Thyroid gland (tissue), 4 donors: ENCODE results near the gene ENTPD7.

Experiments
- CTCF ChIP-seq, 6 experiments: fragments of 200-600 bp in 3 of 6; fragments of 450-650 bp in 3 of 6; sonication (generic) in 3 of 6; IDR thresholded peaks; one replicate each; pipeline ENCODE4 v1.5.1; 2016 to 2019; ENCODE audit warnings: antibody characterized with exemption in 6 of 6, mild to moderate bottlenecking in 2 of 6, inconsistent platforms in 1 of 6, moderate library complexity in 1 of 6
- POLR2A ChIP-seq, 2 donors: fragments of 450-650 bp; IDR thresholded peaks; one replicate each; pipeline ENCODE4 v1.6.1; 2017; ENCODE audit warnings: antibody characterized with exemption in 2 of 2, mild to moderate bottlenecking in 2 of 2, moderate library complexity in 1 of 2

- no peak for TF ChIP-seq POLR2A (IDR thresholded peaks at IDR 0.05)
- no peak for TF ChIP-seq CTCF (IDR thresholded peaks at IDR 0.05)
Observed at GRCh38 chr10:99693933-99694583, 34.7 kb downstream of the ENTPD7 start.
